HG02759 (cell line): ENCODE measurements around the gene KBTBD12.

ENCODE experiments used
- ATAC-seq: cut with Tn5 transposase; IDR thresholded peaks from one replicate; pipeline ENCODE4 v1.9.1; 2021; ENCODE audit warnings: mild to moderate bottlenecking, moderate library complexity; ENCODE audit not compliant: unreplicated experiment

KBTBD12 gene

DNA sequence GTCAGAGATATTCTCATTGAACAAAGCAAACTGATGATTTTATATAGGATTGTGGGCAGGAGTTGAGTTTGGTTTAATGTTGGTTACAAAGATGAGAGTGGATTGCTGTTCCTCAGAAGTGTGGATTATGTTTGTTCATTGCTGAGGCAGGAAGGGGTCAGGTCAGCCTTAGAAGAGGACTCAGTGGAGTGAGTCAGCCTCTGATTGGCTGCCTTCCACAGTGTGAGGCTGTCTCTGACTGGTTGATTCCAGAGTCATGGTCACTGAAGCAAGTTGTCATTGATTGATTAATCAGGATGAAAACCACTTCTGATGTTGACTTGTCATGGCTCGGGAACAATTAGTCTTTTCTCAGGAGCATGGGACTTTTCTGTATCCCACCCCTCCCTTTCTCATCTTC lies 36.2 kb downstream of the KBTBD12 start:
- ATAC-seq = no peak

- ATAC-seq = no peak
Measured at GRCh38 chr3:127953091-127954035, 38.3 kb downstream of the KBTBD12 start.

- ATAC-seq = no peak
Measured at GRCh38 chr3:127954640-127955039, 39.6 kb downstream of the KBTBD12 start.

DNA sequence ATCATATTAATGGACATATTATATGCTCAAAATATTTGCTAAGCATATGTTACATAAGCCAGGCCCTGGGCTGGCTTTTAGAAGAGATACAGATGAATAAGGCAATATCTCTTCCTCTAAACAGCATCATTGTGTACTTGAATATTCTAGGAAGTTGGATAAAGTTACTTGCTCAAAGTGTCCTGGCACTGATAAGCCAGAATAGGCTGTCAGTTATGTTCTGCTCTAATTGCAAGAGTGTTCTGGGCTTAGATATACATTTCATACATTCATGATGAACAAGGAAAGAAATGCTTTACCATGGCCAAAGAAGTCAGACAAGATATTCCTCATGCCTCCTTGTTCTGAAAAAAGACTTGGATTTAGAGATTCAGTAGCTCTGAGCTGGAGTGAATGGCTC lies 40.7 kb downstream of the KBTBD12 start:
- ATAC-seq = no peak

GRCh38 chr3:127959041-127959440 lies 44.0 kb downstream of the KBTBD12 start:
- no peak for ATAC-seq

- no peak for ATAC-seq
Measured at GRCh38 chr3:127959873-127960272, 44.8 kb downstream of the KBTBD12 start.

DNA sequence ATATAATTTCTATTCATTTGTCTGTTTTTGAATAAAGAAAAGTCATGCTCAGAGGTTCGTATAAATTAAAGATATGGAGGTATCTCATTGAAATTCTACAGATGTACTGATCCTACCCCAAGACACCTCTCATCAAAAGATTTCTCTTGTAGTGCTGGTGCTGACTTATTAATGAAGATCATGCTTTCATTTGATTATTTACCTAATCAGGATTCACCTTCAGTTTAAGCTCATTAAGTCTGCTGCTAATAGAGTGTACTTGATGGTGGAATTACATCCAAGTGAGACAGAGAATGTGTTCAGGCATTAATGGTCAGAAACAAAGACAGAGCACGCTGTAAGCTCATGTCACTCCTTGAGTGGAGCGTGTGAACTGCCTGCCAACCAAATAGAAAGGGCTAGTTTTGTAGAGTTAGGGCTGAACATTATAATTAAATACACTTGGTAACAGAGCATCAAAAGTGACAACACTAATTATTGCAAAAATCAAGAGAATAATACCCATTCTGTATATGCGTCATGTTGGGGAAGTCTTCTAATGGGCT lies 45.5 kb downstream of the KBTBD12 start:
- ATAC-seq = no peak

GRCh38 chr3:127961124-127961523 lies 46.1 kb downstream of the KBTBD12 start:
- ATAC-seq = no peak

- no peak for ATAC-seq
Measured at GRCh38 chr3:127961963-127962362, 46.9 kb downstream of the KBTBD12 start.

DNA sequence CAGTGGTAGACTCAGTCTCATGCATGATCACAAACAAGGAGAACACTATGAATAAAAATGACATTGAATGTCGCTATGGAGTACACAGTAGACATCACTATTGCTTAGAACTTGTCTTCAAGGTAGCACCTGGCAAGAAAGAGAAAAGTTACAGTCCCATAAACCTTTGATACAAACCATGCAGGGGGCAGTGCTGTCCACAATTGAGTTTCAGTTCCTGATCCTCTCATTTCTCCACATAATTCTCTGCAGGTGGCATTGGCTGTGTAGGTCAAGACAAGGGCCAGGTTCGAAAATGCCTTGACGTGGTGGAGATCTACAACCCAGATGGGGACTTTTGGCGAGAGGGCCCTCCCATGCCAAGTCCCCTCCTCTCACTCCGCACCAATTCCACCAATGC lies 47.9 kb downstream of the KBTBD12 start:
- no peak for ATAC-seq

DNA sequence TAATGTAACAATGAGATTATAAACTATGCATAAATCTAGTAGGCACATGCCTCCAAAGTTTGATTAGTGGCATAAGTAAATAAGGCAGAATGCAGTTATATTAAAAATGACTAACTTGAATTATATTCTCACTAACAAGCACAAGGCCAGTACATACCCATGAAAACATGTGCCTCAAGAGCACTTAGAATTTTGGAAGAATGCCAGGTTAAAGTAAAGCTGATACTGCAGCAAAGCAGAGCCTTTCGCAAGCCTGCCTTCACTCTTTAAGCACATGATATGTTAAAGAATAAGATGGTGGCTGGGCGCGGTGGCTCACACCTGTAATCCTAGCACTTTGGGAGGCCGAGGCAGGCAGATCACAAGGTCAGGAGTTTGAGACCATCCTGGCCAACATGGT lies 49.0 kb downstream of the KBTBD12 start:
- no peak for ATAC-seq

GRCh38 chr3:127964816-127965215 lies 49.8 kb downstream of the KBTBD12 start:
- ATAC-seq = no peak

DNA sequence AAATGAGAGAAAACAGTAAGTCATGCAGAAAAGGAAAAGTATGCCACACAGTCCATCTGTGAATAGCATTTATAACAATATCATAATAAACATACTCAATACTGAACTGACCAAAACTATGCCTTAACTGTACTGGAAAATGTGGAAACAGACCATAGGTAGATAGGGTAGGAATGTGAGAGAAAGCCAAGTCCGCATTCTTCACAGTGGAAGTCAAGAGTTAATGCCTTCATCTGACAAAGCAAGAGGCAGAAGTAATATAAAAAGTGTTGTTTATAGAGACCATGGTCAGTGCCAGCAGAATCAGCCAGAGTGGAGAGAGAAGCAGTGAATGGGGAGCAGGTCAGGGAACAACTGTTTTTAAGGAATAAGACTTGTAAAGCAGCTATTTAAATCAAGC lies 52.3 kb downstream of the KBTBD12 start:
- ATAC-seq = no peak

DNA sequence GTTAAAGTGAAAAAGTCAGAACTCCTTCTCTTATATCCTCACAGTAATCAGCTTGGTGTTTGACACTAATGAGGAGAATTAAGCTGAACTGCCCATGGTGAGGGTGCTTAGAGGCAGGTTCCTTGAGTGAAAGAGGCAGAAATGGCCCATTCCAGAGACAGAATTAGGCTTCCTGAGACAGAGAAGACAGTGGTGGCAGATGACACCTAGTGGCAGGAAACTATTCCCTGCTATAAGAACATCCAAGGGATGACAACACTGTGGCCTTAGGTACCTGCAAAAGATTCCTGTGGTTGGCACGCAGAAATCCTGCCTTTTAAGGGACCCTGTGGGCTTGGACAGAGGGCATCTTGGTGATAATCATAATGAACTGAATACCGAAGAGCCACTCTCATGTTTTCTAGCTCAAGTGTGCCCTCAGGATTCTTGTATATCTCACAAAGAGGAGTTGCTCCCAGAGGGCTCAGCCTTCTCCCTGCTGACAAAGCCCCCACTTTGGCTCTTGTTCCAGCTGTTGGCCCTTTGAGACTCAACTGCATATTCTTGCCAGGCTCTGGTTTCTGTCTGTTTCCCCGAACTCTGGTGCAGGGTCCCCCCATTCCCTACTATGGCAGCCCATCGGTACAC lies 56.0 kb downstream of the KBTBD12 start:
- ATAC-seq = peak; percentile 50

GRCh38 chr3:127974226-127974625 lies 59.2 kb downstream of the KBTBD12 start:
- ATAC-seq = no peak

DNA sequence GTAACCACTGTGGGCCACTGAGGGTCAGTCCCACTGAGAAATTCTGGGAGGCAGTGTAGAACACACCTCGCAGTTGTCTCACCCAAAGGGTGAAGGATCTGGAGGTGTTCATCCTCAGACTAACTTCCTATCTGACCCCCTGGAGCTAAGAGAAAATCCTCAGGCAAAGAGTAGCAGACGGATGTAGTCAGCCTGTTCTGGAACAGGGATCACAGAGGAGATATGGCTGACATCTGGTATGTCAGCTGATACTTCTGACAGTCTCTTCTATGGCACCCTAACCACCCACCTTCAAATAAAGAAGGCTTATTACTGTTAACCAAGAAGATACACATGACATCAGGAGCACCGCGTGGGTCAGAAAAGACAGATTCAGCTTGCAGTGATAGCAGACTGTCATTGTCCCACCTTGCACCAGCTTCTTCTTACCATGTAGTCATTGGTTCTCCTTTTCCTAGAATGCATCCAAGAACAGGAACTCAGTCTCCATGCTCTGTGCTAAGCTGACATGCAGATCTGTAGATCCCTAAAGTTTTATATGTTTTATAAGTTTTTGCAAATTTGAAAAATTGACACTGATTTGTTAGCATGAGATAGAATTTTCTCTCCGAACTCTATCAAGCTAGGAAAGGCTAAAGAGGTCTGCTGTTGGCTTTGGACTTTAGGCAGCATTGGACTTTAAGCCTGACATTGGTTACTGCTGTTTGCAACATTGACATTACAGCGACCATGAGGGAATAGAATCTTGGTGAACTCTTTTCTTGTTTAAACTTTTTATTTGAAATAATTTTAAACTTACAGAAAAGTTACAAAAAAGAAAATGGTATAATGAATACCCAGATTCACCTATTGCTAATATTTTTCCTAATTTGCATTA lies 60.4 kb downstream of the KBTBD12 start:
- no peak for ATAC-seq

GRCh38 chr3:127978636-127979035 lies 63.6 kb downstream of the KBTBD12 start:
- ATAC-seq = no peak

DNA sequence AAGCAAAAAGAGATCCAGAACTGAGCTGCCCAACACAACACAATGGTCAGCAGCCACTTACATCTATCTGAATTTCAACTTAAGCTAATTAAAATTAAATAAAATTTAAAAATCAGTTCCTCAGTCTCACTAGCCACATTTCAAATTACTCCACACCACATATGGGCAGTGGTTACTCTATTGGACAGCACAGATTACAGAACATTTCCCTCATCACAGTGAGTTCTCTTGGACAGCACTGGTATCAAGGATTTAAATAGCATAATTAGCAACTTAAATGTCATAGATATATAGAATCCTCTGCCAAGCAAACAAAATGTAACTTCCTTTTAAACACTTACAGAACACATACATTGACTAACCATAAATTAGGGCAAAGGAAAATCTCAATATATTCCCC lies 64.4 kb downstream of the KBTBD12 start:
- no peak for ATAC-seq

DNA sequence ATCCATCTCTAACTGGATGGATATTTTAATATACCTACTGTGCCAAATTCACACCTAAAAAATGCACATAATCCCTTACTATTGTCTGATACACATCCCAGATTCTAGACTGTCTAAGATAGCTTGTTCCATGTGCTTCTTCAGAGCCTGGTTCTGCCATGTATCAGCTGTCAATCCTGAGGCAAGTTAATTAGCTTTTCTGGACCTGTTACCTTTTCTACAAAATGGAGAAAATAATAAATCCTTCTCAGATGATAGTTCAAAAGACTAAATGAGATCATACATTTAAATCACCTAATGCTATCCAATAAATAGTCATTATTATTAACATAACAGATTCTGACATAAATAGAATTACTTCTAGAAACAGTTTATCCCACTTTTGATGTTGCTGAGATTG lies 66.1 kb downstream of the KBTBD12 start:
- no peak for ATAC-seq

DNA sequence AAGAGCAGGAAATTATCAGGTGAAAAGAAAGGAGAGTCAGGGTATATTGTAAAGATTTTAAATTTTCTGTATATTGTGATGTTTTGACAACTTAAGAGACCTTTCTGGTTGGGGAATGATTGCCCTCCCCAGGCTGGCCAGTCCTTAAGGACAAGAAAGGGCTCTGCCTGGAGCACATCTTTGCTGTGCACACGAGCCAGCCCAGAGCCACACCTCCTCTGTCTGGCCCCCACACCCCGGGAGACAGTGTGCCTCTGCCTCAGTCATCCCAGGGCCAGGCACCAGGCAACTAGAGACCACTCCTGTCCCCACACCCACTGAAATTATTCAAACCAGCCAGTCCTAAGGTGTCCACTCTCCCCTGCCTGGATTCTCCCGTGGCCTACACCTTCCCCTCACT lies 67.1 kb downstream of the KBTBD12 start:
- ATAC-seq = no peak
